ENCODE results near the gene DMD.

DMD gene

GRCh38 chrX:32016195-32016594 lies 1195.2 kb downstream of the DMD start:
- Histone ChIP-seq H3K36me3 (ENCODE audit: control insufficient read depth in 1 of 2, insufficient read depth in 2 of 2, low read length in 2 of 2) (no peaks in the 10 kb centered on the region), H2BK12ac (ENCODE audit: low read length) (no peak overlapping the region), H3K27ac (ENCODE audit: low read depth, low read length) (no peak overlapping the region), H3K4me2 (ENCODE audit: low read length) (no peak overlapping the region), H3K79me1 (ENCODE audit: low read length) (no peaks in the 10 kb centered on the region), H4K12ac (ENCODE audit: low read depth, low read length) (no peak overlapping the region), H3K9ac (ENCODE audit: low read length) (no peak overlapping the region), H2BK5ac (ENCODE audit: low read depth, low read length, poor library complexity) (no peak overlapping the region), H2AK5ac (ENCODE audit: low read length) (no peak overlapping the region), H4K91ac (ENCODE audit: low read depth, low read length) (no peak overlapping the region), H3K27me3 (ENCODE audit: insufficient read depth, low read length) (no peaks in the 10 kb centered on the region), H3K79me2 (ENCODE audit: control insufficient read depth, insufficient read depth, low read length, poor library complexity) (no peaks in the 10 kb centered on the region), H3K23ac (ENCODE audit: low read length) (no peak overlapping the region), H3K4ac (ENCODE audit: low read depth, low read length) (no peak overlapping the region), H2BK120ac (ENCODE audit: insufficient read depth, low read length, poor library complexity) (no peak overlapping the region), H3K9me3 (ENCODE audit: insufficient read depth, low read depth, low read length) (no peaks in the 10 kb centered on the region), H3K4me1 (ENCODE audit: control insufficient read depth in 1 of 2, insufficient read depth in 2 of 2, low read length in 2 of 2) (no peaks in the 10 kb centered on the region), H3K4me3 (ENCODE audit: low read depth, low read length) (no peak overlapping the region), H3K14ac (ENCODE audit: low read length) (no peak overlapping the region), H3K18ac (ENCODE audit: low read length) (no peak overlapping the region), H2AFZ (ENCODE audit: insufficient read depth, low read length, poor library complexity) (no peak overlapping the region), H4K8ac (ENCODE audit: low read depth, low read length) (no peak overlapping the region)
- no peak for DNase-seq
- no CpG with 5 or more reads among the region's 6 CpGs for WGBS (ENCODE audit: extremely low coverage, insufficient coverage, insufficient read length)

- no peaks in the 10 kb centered on the region for H3K9me3 ChIP-seq (ENCODE audit: insufficient read depth, low read depth, low read length)
- H3K4me2 ChIP-seq (ENCODE audit: low read length), result no peak overlapping the region
- H2BK120ac ChIP-seq (ENCODE audit: insufficient read depth, low read length, poor library complexity), result no peak overlapping the region
- no peak overlapping the region for H4K12ac ChIP-seq (ENCODE audit: low read depth, low read length)
- no peak overlapping the region for H3K4me3 ChIP-seq (ENCODE audit: low read depth, low read length)
- no peak overlapping the region for H2AFZ ChIP-seq (ENCODE audit: insufficient read depth, low read length, poor library complexity)
- no peak overlapping the region for H2BK5ac ChIP-seq (ENCODE audit: low read depth, low read length, poor library complexity)
- H3K79me1 ChIP-seq (ENCODE audit: low read length), result no peaks in the 10 kb centered on the region
- H3K36me3 ChIP-seq (ENCODE audit: control insufficient read depth in 1 of 2, insufficient read depth in 2 of 2, low read length in 2 of 2), result no peaks in the 10 kb centered on the region
- no peak overlapping the region for H3K23ac ChIP-seq (ENCODE audit: low read length)
- no peak overlapping the region for H3K14ac ChIP-seq (ENCODE audit: low read length)
- no peak overlapping the region for H3K18ac ChIP-seq (ENCODE audit: low read length)
- no peaks in the 10 kb centered on the region for H3K79me2 ChIP-seq (ENCODE audit: control insufficient read depth, insufficient read depth, low read length, poor library complexity)
- H3K4ac ChIP-seq (ENCODE audit: low read depth, low read length), result no peak overlapping the region
- H2AK5ac ChIP-seq (ENCODE audit: low read length), result no peak overlapping the region
- DNase-seq, result no peak
- no peak overlapping the region for H2BK12ac ChIP-seq (ENCODE audit: low read length)
- H3K4me1 ChIP-seq (ENCODE audit: control insufficient read depth in 1 of 2, insufficient read depth in 2 of 2, low read length in 2 of 2), result no peaks in the 10 kb centered on the region
- no peak overlapping the region for H4K8ac ChIP-seq (ENCODE audit: low read depth, low read length)
- H4K91ac ChIP-seq (ENCODE audit: low read depth, low read length), result no peak overlapping the region
- no peak overlapping the region for H3K9ac ChIP-seq (ENCODE audit: low read length)
- no peak overlapping the region for H3K27ac ChIP-seq (ENCODE audit: low read depth, low read length)
- no CpG with 5 or more reads among the region's 5 CpGs for WGBS (ENCODE audit: extremely low coverage, insufficient coverage, insufficient read length)
- H3K27me3 ChIP-seq (ENCODE audit: insufficient read depth, low read length), result no peaks in the 10 kb centered on the region
These were observed 1200.4 kb downstream of the DMD start for GRCh38 chrX:32010948-32011347.

DNA sequence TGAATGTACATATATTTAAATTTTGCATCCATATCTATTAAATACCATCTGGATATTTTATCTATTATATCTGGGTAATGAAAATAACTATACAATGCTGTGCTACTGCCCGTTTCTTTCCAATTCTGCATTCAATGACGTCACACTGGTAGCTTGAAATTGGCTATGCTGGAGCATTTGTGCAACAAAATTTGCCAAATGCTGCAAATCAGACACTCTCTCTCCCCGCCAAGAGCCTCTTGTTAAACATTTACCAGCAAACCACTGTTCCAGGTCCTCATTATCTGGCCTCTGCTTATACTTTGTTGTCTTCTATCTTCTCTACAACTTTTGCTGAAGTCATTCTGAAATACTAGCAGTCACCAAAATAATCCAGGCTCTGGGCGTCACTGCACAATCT lies 1201.1 kb downstream of the DMD start:
- no peak overlapping the region for H3K9ac ChIP-seq (ENCODE audit: low read length)
- no peak overlapping the region for H3K14ac ChIP-seq (ENCODE audit: low read length)
- no peak overlapping the region for H4K8ac ChIP-seq (ENCODE audit: low read depth, low read length)
- no peaks in the 10 kb centered on the region for H3K79me1 ChIP-seq (ENCODE audit: low read length)
- no peak overlapping the region for H2BK5ac ChIP-seq (ENCODE audit: low read depth, low read length, poor library complexity)
- H3K79me2 ChIP-seq (ENCODE audit: control insufficient read depth, insufficient read depth, low read length, poor library complexity), result no peaks in the 10 kb centered on the region
- H3K4me3 ChIP-seq (ENCODE audit: low read depth, low read length), result no peak overlapping the region
- H2BK120ac ChIP-seq (ENCODE audit: insufficient read depth, low read length, poor library complexity), result no peak overlapping the region
- H3K18ac ChIP-seq (ENCODE audit: low read length), result no peak overlapping the region
- WGBS (ENCODE audit: extremely low coverage, insufficient coverage, insufficient read length), result no CpG with 5 or more reads among the region's 4 CpGs
- H3K4me1 ChIP-seq (ENCODE audit: control insufficient read depth in 1 of 2, insufficient read depth in 2 of 2, low read length in 2 of 2), result no peaks in the 10 kb centered on the region
- H3K4ac ChIP-seq (ENCODE audit: low read depth, low read length), result no peak overlapping the region
- no peak for DNase-seq
- no peak overlapping the region for H2BK12ac ChIP-seq (ENCODE audit: low read length)
- H3K36me3 ChIP-seq (ENCODE audit: control insufficient read depth in 1 of 2, insufficient read depth in 2 of 2, low read length in 2 of 2), result no peaks in the 10 kb centered on the region
- H4K12ac ChIP-seq (ENCODE audit: low read depth, low read length), result no peak overlapping the region
- no peak overlapping the region for H3K23ac ChIP-seq (ENCODE audit: low read length)
- no peaks in the 10 kb centered on the region for H3K9me3 ChIP-seq (ENCODE audit: insufficient read depth, low read depth, low read length)
- H2AK5ac ChIP-seq (ENCODE audit: low read length), result no peak overlapping the region
- H3K27ac ChIP-seq (ENCODE audit: low read depth, low read length), result no peak overlapping the region
- no peak overlapping the region for H2AFZ ChIP-seq (ENCODE audit: insufficient read depth, low read length, poor library complexity)
- no peak overlapping the region for H3K4me2 ChIP-seq (ENCODE audit: low read length)
- no peak overlapping the region for H4K91ac ChIP-seq (ENCODE audit: low read depth, low read length)
- H3K27me3 ChIP-seq (ENCODE audit: insufficient read depth, low read length), result no peaks in the 10 kb centered on the region

GRCh38 chrX:31993637-31994036 lies 1217.7 kb downstream of the DMD start:
- no peaks in the 10 kb centered on the region for H3K79me2 ChIP-seq (ENCODE audit: control insufficient read depth, insufficient read depth, low read length, poor library complexity)
- H3K9ac ChIP-seq (ENCODE audit: low read length), result no peak overlapping the region
- H2AK5ac ChIP-seq (ENCODE audit: low read length), result no peak overlapping the region
- H3K79me1 ChIP-seq (ENCODE audit: low read length), result no peaks in the 10 kb centered on the region
- no peak overlapping the region for H3K27ac ChIP-seq (ENCODE audit: low read depth, low read length)
- H3K4me1 ChIP-seq (ENCODE audit: control insufficient read depth in 1 of 2, insufficient read depth in 2 of 2, low read length in 2 of 2), result no peaks in the 10 kb centered on the region
- no peaks in the 10 kb centered on the region for H3K9me3 ChIP-seq (ENCODE audit: insufficient read depth, low read depth, low read length)
- no peak overlapping the region for H3K4me2 ChIP-seq (ENCODE audit: low read length)
- no peak overlapping the region for H3K18ac ChIP-seq (ENCODE audit: low read length)
- H2BK5ac ChIP-seq (ENCODE audit: low read depth, low read length, poor library complexity), result no peak overlapping the region
- no peak overlapping the region for H4K8ac ChIP-seq (ENCODE audit: low read depth, low read length)
- no peak overlapping the region for H2BK120ac ChIP-seq (ENCODE audit: insufficient read depth, low read length, poor library complexity)
- no peak overlapping the region for H2AFZ ChIP-seq (ENCODE audit: insufficient read depth, low read length, poor library complexity)
- H3K4ac ChIP-seq (ENCODE audit: low read depth, low read length), result no peak overlapping the region
- WGBS (ENCODE audit: extremely low coverage, insufficient coverage, insufficient read length), result no CpG with 5 or more reads among the region's 4 CpGs
- no peak overlapping the region for H3K4me3 ChIP-seq (ENCODE audit: low read depth, low read length)
- no peak overlapping the region for H3K23ac ChIP-seq (ENCODE audit: low read length)
- H4K91ac ChIP-seq (ENCODE audit: low read depth, low read length), result no peak overlapping the region
- no peak overlapping the region for H3K14ac ChIP-seq (ENCODE audit: low read length)
- no peak for DNase-seq
- no peak overlapping the region for H4K12ac ChIP-seq (ENCODE audit: low read depth, low read length)
- H3K27me3 ChIP-seq (ENCODE audit: insufficient read depth, low read length), result no peaks in the 10 kb centered on the region
- no peak overlapping the region for H2BK12ac ChIP-seq (ENCODE audit: low read length)
- no peaks in the 10 kb centered on the region for H3K36me3 ChIP-seq (ENCODE audit: control insufficient read depth in 1 of 2, insufficient read depth in 2 of 2, low read length in 2 of 2)

Measured in trophoblast cell (in vitro differentiated cells and primary cell).